ENCODE measurements around the gene E2F7. TPM values are rescaled to one million over a fixed set of nuclear protein-coding genes. Genes with fewer than 3 reads are reported as not detected.

The E2F7 gene
- total RNA-seq, 1 donor from 2014 or later = 40.5 TPM

- no peaks in the 10 kb centered on the region for H3F3A ChIP-seq (ENCODE audit: low read depth)
- no peaks in the 10 kb centered on the region for H3K79me2 ChIP-seq (ENCODE audit: low read depth)
- no peaks in the 10 kb centered on the region for H3K9me3 ChIP-seq (ENCODE audit: low read depth)
- no peak overlapping the region for H3K4me3 Mint-ChIP-seq
- peaks cover 6% of the 10 kb centered on the region for H3K9me3 Mint-ChIP-seq
- no peak overlapping the region for H2AFZ ChIP-seq (replicated peaks)
- DNase-seq (ENCODE audit: low spot score) = no peak
- H3K27ac Mint-ChIP-seq = no peak overlapping the region
- no peak overlapping the region for H3K9ac ChIP-seq
- H3K4me1 ChIP-seq = peaks cover 5% of the 10 kb centered on the region
- no peaks in the 10 kb centered on the region for H3K27me3 ChIP-seq
- H3K4me1 Mint-ChIP-seq = no peaks in the 10 kb centered on the region
- no peaks in the 10 kb centered on the region for H3K36me3 Mint-ChIP-seq
- peaks cover 4% of the 10 kb centered on the region for H3K27me3 Mint-ChIP-seq (ENCODE audit: insufficient read depth, low read depth)
- H3K4me3 ChIP-seq = no peak overlapping the region
- H4K20me1 ChIP-seq (ENCODE audit: low read depth) = no peaks in the 10 kb centered on the region
- TF ChIP-seq, protein P1, sequence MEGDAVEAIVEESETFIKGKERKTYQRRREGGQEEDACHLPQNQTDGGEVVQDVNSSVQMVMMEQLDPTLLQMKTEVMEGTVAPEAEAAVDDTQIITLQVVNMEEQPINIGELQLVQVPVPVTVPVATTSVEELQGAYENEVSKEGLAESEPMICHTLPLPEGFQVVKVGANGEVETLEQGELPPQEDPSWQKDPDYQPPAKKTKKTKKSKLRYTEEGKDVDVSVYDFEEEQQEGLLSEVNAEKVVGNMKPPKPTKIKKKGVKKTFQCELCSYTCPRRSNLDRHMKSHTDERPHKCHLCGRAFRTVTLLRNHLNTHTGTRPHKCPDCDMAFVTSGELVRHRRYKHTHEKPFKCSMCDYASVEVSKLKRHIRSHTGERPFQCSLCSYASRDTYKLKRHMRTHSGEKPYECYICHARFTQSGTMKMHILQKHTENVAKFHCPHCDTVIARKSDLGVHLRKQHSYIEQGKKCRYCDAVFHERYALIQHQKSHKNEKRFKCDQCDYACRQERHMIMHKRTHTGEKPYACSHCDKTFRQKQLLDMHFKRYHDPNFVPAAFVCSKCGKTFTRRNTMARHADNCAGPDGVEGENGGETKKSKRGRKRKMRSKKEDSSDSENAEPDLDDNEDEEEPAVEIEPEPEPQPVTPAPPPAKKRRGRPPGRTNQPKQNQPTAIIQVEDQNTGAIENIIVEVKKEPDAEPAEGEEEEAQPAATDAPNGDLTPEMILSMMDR (IDR thresholded peaks at IDR 0.05) = no peak
- TF ChIP-seq EZH2phosphoT487 (IDR thresholded peaks at IDR 0.05) (no peak), EZH2 (IDR thresholded peaks at IDR 0.05) (no peak)
- no peak overlapping the region for H3K4me2 ChIP-seq
- H3K36me3 ChIP-seq = no peaks in the 10 kb centered on the region
- no peak overlapping the region for H3K27ac ChIP-seq
These were observed 41.8 kb upstream of the E2F7 start for GRCh38 chr12:77107121-77107520.

GRCh38 chr12:77104792-77105191, 39.4 kb upstream of the E2F7 start:
- Histone ChIP-seq H3K9me3 (ENCODE audit: low read depth) (no peaks in the 10 kb centered on the region), H3K27ac (no peak overlapping the region), H3K4me2 (no peak overlapping the region), H3K4me1 (peaks cover 5% of the 10 kb centered on the region), H3K79me2 (ENCODE audit: low read depth) (no peaks in the 10 kb centered on the region), H4K20me1 (ENCODE audit: low read depth) (no peaks in the 10 kb centered on the region), H3K27me3 (no peaks in the 10 kb centered on the region), H2AFZ (replicated peaks) (peak overlapping the region; percentile 65), H3F3A (ENCODE audit: low read depth) (no peaks in the 10 kb centered on the region), H3K36me3 (no peaks in the 10 kb centered on the region), H3K4me3 (no peak overlapping the region), H3K9ac (no peak overlapping the region)
- H3K4me1 Mint-ChIP-seq = no peaks in the 10 kb centered on the region
- TF ChIP-seq EZH2 (IDR thresholded peaks at IDR 0.05) (no peak), EZH2phosphoT487 (IDR thresholded peaks at IDR 0.05) (no peak)
- TF ChIP-seq, protein P1 (IDR thresholded peaks at IDR 0.05) = no peak
- H3K27me3 Mint-ChIP-seq (ENCODE audit: insufficient read depth, low read depth) = peaks cover 2% of the 10 kb centered on the region
- no peak overlapping the region for H3K4me3 Mint-ChIP-seq
- DNase-seq (ENCODE audit: low spot score) = no peak
- H3K27ac Mint-ChIP-seq = no peak overlapping the region
- H3K36me3 Mint-ChIP-seq = no peaks in the 10 kb centered on the region
- no peaks in the 10 kb centered on the region for H3K9me3 Mint-ChIP-seq

GRCh38 chr12:77104286-77104685, 38.9 kb upstream of the E2F7 start:
- H3K4me3 ChIP-seq = no peak overlapping the region
- H3K4me1 ChIP-seq = peaks cover 5% of the 10 kb centered on the region
- no peak overlapping the region for H3K27ac Mint-ChIP-seq
- H2AFZ ChIP-seq (replicated peaks) = no peak overlapping the region
- no peaks in the 10 kb centered on the region for H4K20me1 ChIP-seq (ENCODE audit: low read depth)
- no peak overlapping the region for H3K4me3 Mint-ChIP-seq
- no peak overlapping the region for H3K27ac ChIP-seq
- TF ChIP-seq EZH2phosphoT487 (IDR thresholded peaks at IDR 0.05) (no peak), EZH2 (IDR thresholded peaks at IDR 0.05) (no peak)
- TF ChIP-seq, protein P1 (IDR thresholded peaks at IDR 0.05) = no peak
- H3K4me2 ChIP-seq = no peak overlapping the region
- no peaks in the 10 kb centered on the region for H3K79me2 ChIP-seq (ENCODE audit: low read depth)
- H3K27me3 ChIP-seq = no peaks in the 10 kb centered on the region
- H3F3A ChIP-seq (ENCODE audit: low read depth) = no peaks in the 10 kb centered on the region
- H3K9me3 Mint-ChIP-seq = no peaks in the 10 kb centered on the region
- H3K9ac ChIP-seq = no peak overlapping the region
- H3K36me3 ChIP-seq = no peaks in the 10 kb centered on the region
- H3K27me3 Mint-ChIP-seq (ENCODE audit: insufficient read depth, low read depth) = peaks cover 2% of the 10 kb centered on the region
- H3K4me1 Mint-ChIP-seq = no peaks in the 10 kb centered on the region
- no peaks in the 10 kb centered on the region for H3K36me3 Mint-ChIP-seq
- H3K9me3 ChIP-seq (ENCODE audit: low read depth) = no peaks in the 10 kb centered on the region
- no peak for DNase-seq (ENCODE audit: low spot score)

Measured in neural progenitor cell (in vitro differentiated cells).